DOHH2 (cell line): ENCODE data around the gene ARF3.

Experiments
- H3F3A ChIP-seq: fragments of 200-600 bp; sonication (generic), shearing (Covaris generic); 2 replicates; pipeline ENCODE4 v1.6.0; 2016; ENCODE audit warnings: antibody characterized with exemption, mild to moderate bottlenecking; ENCODE audit not compliant: control insufficient read depth, insufficient read depth
- H3K27ac ChIP-seq: fragments of 200-600 bp; sonication (generic); 2 replicates; pipeline ENCODE4 v1.5.1; 2014; ENCODE audit warnings: low read depth, mild to moderate bottlenecking, low read length, moderate library complexity
- H3K27me3 ChIP-seq: fragments of 200-600 bp; sonication (generic); 2 replicates; pipeline ENCODE4 v1.6.1; 2014; ENCODE audit warnings: mild to moderate bottlenecking, low read length, mixed read lengths; ENCODE audit not compliant: control insufficient read depth
- H3K36me3 ChIP-seq: fragments of 200-600 bp; sonication (generic); 2 replicates; pipeline ENCODE4 v1.6.1; 2014; ENCODE audit warnings: mild to moderate bottlenecking, low read length, moderate library complexity, mixed read lengths; ENCODE audit not compliant: control insufficient read depth
- H3K4me1 ChIP-seq: fragments of 200-600 bp; sonication (generic); 2 replicates; pipeline ENCODE4 v1.6.1; 2014; ENCODE audit warnings: mild to moderate bottlenecking, low read length, mixed read lengths; ENCODE audit not compliant: control insufficient read depth
- H3K4me2 ChIP-seq: fragments of 200-600 bp; sonication (generic); 2 replicates; pipeline ENCODE4 v1.6.0; 2014; ENCODE audit warnings: mild to moderate bottlenecking, low read length, moderate library complexity
- H3K4me3 ChIP-seq: fragments of 200-600 bp; sonication (generic); 2 replicates; pipeline ENCODE4 v1.5.1; 2014; ENCODE audit warnings: mild to moderate bottlenecking, low read length, mixed read lengths
- H3K79me2 ChIP-seq: fragments of 200-600 bp; sonication (generic); 2 replicates; pipeline ENCODE4 v1.6.1; 2014; ENCODE audit warnings: mild to moderate bottlenecking, low read length, mixed read lengths; ENCODE audit not compliant: control insufficient read depth
- H3K9me2 ChIP-seq: fragments of 200-600 bp; sonication (generic); replicated peaks from 2 replicates; pipeline ENCODE4 v1.6.1; 2014; ENCODE audit warnings: mild to moderate bottlenecking, low read length, mixed read lengths; ENCODE audit not compliant: control insufficient read depth
- H3K9me3 ChIP-seq: fragments of 200-600 bp; sonication (generic); 2 replicates; pipeline ENCODE4 v1.6.1; 2014; ENCODE audit warnings: antibody characterized with exemption, low read length, mixed read lengths; ENCODE audit not compliant: control insufficient read depth, insufficient read depth
- H4K20me1 ChIP-seq: fragments of 200-600 bp; sonication (generic); 2 replicates; pipeline ENCODE4 v1.6.0; 2014; ENCODE audit warnings: low read depth, mild to moderate bottlenecking, antibody characterized with exemption, low read length, moderate library complexity; ENCODE audit not compliant: control insufficient read depth, insufficient read depth
- CTCF ChIP-seq: fragments of 200-600 bp; sonication (generic); IDR thresholded peaks from one replicate; pipeline ENCODE4 v1.5.1; 2014; ENCODE audit warnings: antibody characterized with exemption, mild to moderate bottlenecking, low read depth, low read length; ENCODE audit not compliant: poor library complexity, severe bottlenecking
- EZH2phosphoT487 ChIP-seq: fragments of 200-600 bp; sonication (generic); IDR thresholded peaks from 2 replicates; pipeline ENCODE4 v1.6.1; 2017; ENCODE audit warnings: borderline replicate concordance, mild to moderate bottlenecking, antibody characterized with exemption, low read length, moderate library complexity, mixed read lengths

Gene ARF3

GRCh38 chr12:48965298-48965838 is 8.1 kb upstream of the ARF3 start:
- no peaks in the 10 kb centered on the region; the same call in 1 of the 2 replicates for H3F3A ChIP-seq
- H3K27ac ChIP-seq = no peak overlapping the region
- H3K79me2 ChIP-seq = no peaks in the 10 kb centered on the region
- no peaks in the 10 kb centered on the region for H3K9me2 ChIP-seq
- no peak overlapping the region for H3K4me3 ChIP-seq
- peaks cover 18% of the 10 kb centered on the region for H3K27me3 ChIP-seq
- TF ChIP-seq EZH2phosphoT487 (no peak), CTCF (no peak)
- no peaks in the 10 kb centered on the region for H3K36me3 ChIP-seq
- no peak overlapping the region for H3K4me2 ChIP-seq
- H3K4me1 ChIP-seq = peaks cover 24% of the 10 kb centered on the region
- no peaks in the 10 kb centered on the region for H3K9me3 ChIP-seq
- no peaks in the 10 kb centered on the region; the same call in 1 of the 2 replicates for H4K20me1 ChIP-seq

- H3K27me3 ChIP-seq = no peaks in the 10 kb centered on the region
- no peak for TF ChIP-seq EZH2phosphoT487
- no peak for TF ChIP-seq CTCF
- peaks cover 23% of the 10 kb centered on the region for H3K4me1 ChIP-seq
- no peaks in the 10 kb centered on the region for H4K20me1 ChIP-seq
- no peak overlapping the region for H3K4me3 ChIP-seq
- peaks cover 4% of the 10 kb centered on the region for H3K79me2 ChIP-seq
- H3K36me3 ChIP-seq = no peaks in the 10 kb centered on the region; the same call in 1 of the 2 replicates
- H3F3A ChIP-seq = peaks cover 4% of the 10 kb centered on the region; the same call in 1 of the 2 replicates
- H3K9me3 ChIP-seq = no peaks in the 10 kb centered on the region
- H3K9me2 ChIP-seq = no peaks in the 10 kb centered on the region
- no peak overlapping the region for H3K4me2 ChIP-seq
- H3K27ac ChIP-seq = no peak overlapping the region
Measured at GRCh38 chr12:48961801-48962200, 4.5 kb upstream of the ARF3 start.

- no peaks in the 10 kb centered on the region for H3K27me3 ChIP-seq
- H3K27ac ChIP-seq = no peak overlapping the region
- 0 out of 2 replicates have a peak, but pooled peaks cover 4% of the 10 kb centered on the region for H3F3A ChIP-seq
- no peak overlapping the region for H3K4me3 ChIP-seq
- TF ChIP-seq CTCF (no peak), EZH2phosphoT487 (no peak)
- H3K4me1 ChIP-seq = peaks cover 18% of the 10 kb centered on the region
- H3K36me3 ChIP-seq = no peaks in the 10 kb centered on the region; the same call in 1 of the 2 replicates
- H3K4me2 ChIP-seq = no peak overlapping the region
- H4K20me1 ChIP-seq = no peaks in the 10 kb centered on the region
- no peaks in the 10 kb centered on the region for H3K9me3 ChIP-seq
- H3K79me2 ChIP-seq = peaks cover 8% of the 10 kb centered on the region
- H3K9me2 ChIP-seq = no peaks in the 10 kb centered on the region
Measured at GRCh38 chr12:48961331-48961730, 4.0 kb upstream of the ARF3 start.
